GM12873 (cell line): Measurements from ENCODE around the gene PTPRU.

Source experiments
- CTCF ChIP-seq: IDR thresholded peaks from 2 replicates; pipeline ENCODE4 v1.5.1; 2012; ENCODE audit warnings: low read depth, mild to moderate bottlenecking, moderate library complexity, low read length, control low read depth; ENCODE audit not compliant: insufficient read depth; ENCODE audit errors: missing control alignments

Gene PTPRU

GRCh38 chr1:29282924-29283803 lies 46.8 kb downstream of the PTPRU start:
- TF ChIP-seq CTCF, result no peak

- no peak for TF ChIP-seq CTCF
These were observed 47.5 kb downstream of the PTPRU start for GRCh38 chr1:29283804-29284195.

GRCh38 chr1:29284286-29284960 lies 48.1 kb downstream of the PTPRU start:
- no peak for TF ChIP-seq CTCF

- TF ChIP-seq CTCF, result no peak
These were observed 48.7 kb downstream of the PTPRU start for GRCh38 chr1:29284961-29285560.

- TF ChIP-seq CTCF, result no peak
These were observed 49.4 kb downstream of the PTPRU start for GRCh38 chr1:29285771-29286170.

- TF ChIP-seq CTCF, result no peak
These were observed 50.0 kb downstream of the PTPRU start for GRCh38 chr1:29286194-29286767.

- no peak for TF ChIP-seq CTCF
These were observed 53.2 kb downstream of the PTPRU start for GRCh38 chr1:29289493-29289892.
